Fibroblast of skin of abdomen (primary cell): ENCODE measurements around the gene ASTE1.
A peak's percentile ranks its signal among the peaks of the same experiment; 100 is the strongest.
"Not testable (repeated sequence)": the region's sequence is repeated elsewhere in the genome, so short reads cannot be mapped to it uniquely, and the experiment has no call there.

Source experiments
- DNase-seq: peaks from one replicate; pipeline ENCODE4 v3.0.0-alpha.2; 2013

ASTE1 gene

GRCh38 chr3:131009698-131010097 lies 16.9 kb downstream of the ASTE1 start:
- DNase-seq, result no peak

GRCh38 chr3:131008326-131008725 lies 18.3 kb downstream of the ASTE1 start:
- no peak for DNase-seq

- DNase-seq, result peak; percentile 10
These were observed 18.8 kb downstream of the ASTE1 start for GRCh38 chr3:131007782-131008181.

- no peak for DNase-seq
These were observed 19.4 kb downstream of the ASTE1 start for GRCh38 chr3:131007256-131007655.

- DNase-seq, result no peak
These were observed 22.0 kb downstream of the ASTE1 start for GRCh38 chr3:131004603-131005002.

- no peak for DNase-seq
These were observed 25.6 kb downstream of the ASTE1 start for GRCh38 chr3:131001071-131001470.

- DNase-seq, result peak; percentile 9
These were observed 29.3 kb downstream of the ASTE1 start for GRCh38 chr3:130997289-130997688.

- DNase-seq, result no peak
These were observed 34.3 kb downstream of the ASTE1 start for GRCh38 chr3:130992344-130992743.

- DNase-seq, result no peak
These were observed 35.5 kb downstream of the ASTE1 start for GRCh38 chr3:130991126-130991525.

GRCh38 chr3:130990282-130990681 lies 36.3 kb downstream of the ASTE1 start:
- DNase-seq, result no peak

- no peak for DNase-seq
These were observed 45.2 kb downstream of the ASTE1 start for GRCh38 chr3:130981469-130981868.

- no peak for DNase-seq
These were observed 47.5 kb downstream of the ASTE1 start for GRCh38 chr3:130979117-130979516.

GRCh38 chr3:130976706-130977105 lies 49.9 kb downstream of the ASTE1 start:
- DNase-seq, result no peak

- no peak for DNase-seq
These were observed 51.4 kb downstream of the ASTE1 start for GRCh38 chr3:130975251-130975650.

- no peak for DNase-seq
These were observed 52.4 kb downstream of the ASTE1 start for GRCh38 chr3:130974201-130974600.

GRCh38 chr3:130973406-130973805 lies 53.2 kb downstream of the ASTE1 start:
- peak; percentile 8 for DNase-seq

- DNase-seq, result not testable (repeated sequence)
These were observed 54.0 kb downstream of the ASTE1 start for GRCh38 chr3:130972592-130972991.

- DNase-seq, result no peak
These were observed 55.4 kb downstream of the ASTE1 start for GRCh38 chr3:130971208-130971607.

GRCh38 chr3:130969621-130970020 lies 57.0 kb downstream of the ASTE1 start:
- no peak for DNase-seq

GRCh38 chr3:130968221-130968620 lies 58.4 kb downstream of the ASTE1 start:
- peak; percentile 52 for DNase-seq

GRCh38 chr3:130967281-130967680 lies 59.3 kb downstream of the ASTE1 start:
- DNase-seq, result no peak

GRCh38 chr3:130963878-130964277 lies 62.7 kb downstream of the ASTE1 start:
- peak; percentile 92 for DNase-seq
